BJ (cell line): Measurements from ENCODE around the gene KDM3B. TPM values are rescaled to one million over a fixed set of nuclear protein-coding genes. Genes with fewer than 3 reads are reported as not detected.
A peak's percentile ranks its signal among the peaks of the same experiment; 100 is the strongest.

ENCODE experiments used
- CTCF ChIA-PET: fragments of 350-600 bp; formaldehyde crosslinking; extraction: SDS; loops from one replicate; lab custom pipeline; 2021; ENCODE audit warnings: antibody characterized with exemption, inconsistent platforms; lab: Yijun Ruan, JAX
- POLR2A ChIA-PET: fragments of 300-600 bp; sonication (Branson Sonifier 250); formaldehyde crosslinking; extraction: SDS; loops from one replicate; lab custom pipeline; 2021; ENCODE audit warnings: antibody characterized with exemption; lab: Charles Lee
- DNase-seq: peaks from one replicate; pipeline ENCODE4 v3.0.0-alpha.2; 2011; ENCODE audit warnings: low read depth
- H3K27me3 ChIP-seq: 2 replicates; pipeline ENCODE4 v1.6.0; 2011; ENCODE audit warnings: low read length; ENCODE audit not compliant: control insufficient read depth, insufficient read depth
- H3K36me3 ChIP-seq: 2 replicates; pipeline ENCODE4 v1.5.1; 2011; ENCODE audit warnings: low read length; ENCODE audit not compliant: control insufficient read depth, insufficient read depth
- H3K4me3 ChIP-seq: 2 replicates; pipeline ENCODE4 v1.5.1; 2011; ENCODE audit warnings: low read depth, mild to moderate bottlenecking, control low read depth, low read length
- CTCF ChIP-seq: IDR thresholded peaks from 2 replicates; pipeline ENCODE4 v1.5.1; 2011; ENCODE audit warnings: low read depth, mild to moderate bottlenecking, control low read depth, inconsistent platforms, low read length, moderate library complexity; ENCODE audit not compliant: insufficient read depth
- polyA plus RNA-seq: library from polyadenylated mRNA; depleted of rRNA; stranded (reverse); fragments of >200 nt; gene quantifications from 2 replicates; pipeline ENCODE4 v1.2.3, GENCODE V29; 2011

The KDM3B gene
- polyA plus RNA-seq, 1 experiment, result 20.4 TPM

GRCh38 chr5:138340008-138340407 lies 12.5 kb upstream of the KDM3B start:
- Histone ChIP-seq H3K27me3 (no peaks in the 10 kb centered on the region), H3K36me3 (peaks cover 10% of the 10 kb centered on the region), H3K4me3 (peak overlapping the region; percentile 77; the same call in 1 of the 2 replicates)
- DNase-seq, result no peak
- POLR2A ChIA-PET, result interaction anchor here (1.2 kb wide), 1 partner anchor 11 kb away, joined by 3 read pairs; no protein-coding TSS in a partner anchor
- no peak for TF ChIP-seq CTCF
- CTCF ChIA-PET, result interaction anchor here (8.9 kb wide), 1 partner anchor 13 kb away, joined by 118 read pairs; the partner anchor contains the start of gene KDM3B

- POLR2A ChIA-PET, result interaction anchor here (0.5 kb wide), 1 partner anchor 9 kb away, joined by 5 read pairs; no protein-coding TSS in a partner anchor
- TF ChIP-seq CTCF, result no peak
- CTCF ChIA-PET, result interaction anchor here (1.2 to 8.9 kb wide), 2 partner anchors 8 to 132 kb away, joined by 3 to 118 read pairs; partner anchors contain the start of gene KDM3B
- Histone ChIP-seq H3K36me3 (peaks cover 23% of the 10 kb centered on the region), H3K27me3 (no peaks in the 10 kb centered on the region), H3K4me3 (no peak overlapping the region)
- no peak for DNase-seq
Measured at GRCh38 chr5:138344887-138345622, 7.4 kb upstream of the KDM3B start.

- Histone ChIP-seq H3K27me3 (no peaks in the 10 kb centered on the region), H3K36me3 (peaks cover 20% of the 10 kb centered on the region), H3K4me3 (no peak overlapping the region)
- POLR2A ChIA-PET, result no interaction called here
- no peak for DNase-seq
- CTCF ChIA-PET, result no interaction called here
- TF ChIP-seq CTCF, result no peak
Measured at GRCh38 chr5:138346889-138347288, 5.6 kb upstream of the KDM3B start.

- ChIA-PET POLR2A (interaction anchor here (1.1 kb wide), 1 partner anchor 11 kb away, joined by 3 read pairs; no protein-coding TSS in a partner anchor), CTCF (interaction anchor here (4.0 to 6.5 kb wide), 3 partner anchors 9 to 19 kb away, joined by 24 to 118 read pairs (median 93); partner anchors contain the start of genes CDC25C and FAM53C)
- no peak for DNase-seq
- Histone ChIP-seq H3K36me3 (peaks cover 13% of the 10 kb centered on the region), H3K27me3 (no peaks in the 10 kb centered on the region), H3K4me3 (no peak overlapping the region)
- no peak for TF ChIP-seq CTCF
Measured at GRCh38 chr5:138349852-138350562, 2.5 kb upstream of the KDM3B start.

DNA sequence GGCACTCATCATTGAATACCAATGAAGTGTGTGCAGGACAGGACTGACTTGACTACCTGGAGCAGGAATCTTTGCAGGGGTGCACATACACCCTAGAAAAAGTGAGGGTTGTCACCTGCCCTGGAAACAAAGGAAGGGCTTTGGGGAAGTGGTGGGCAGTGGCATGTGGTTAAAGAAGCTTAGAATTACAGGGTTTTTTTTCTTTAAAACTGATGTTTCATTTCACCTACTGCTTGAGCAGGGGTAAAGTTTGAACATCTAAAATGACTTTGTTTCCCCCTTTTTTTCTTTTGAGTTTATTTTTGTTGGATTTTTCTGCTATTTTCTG lies 2.0 kb upstream of the KDM3B start:
- H3K4me3 ChIP-seq, result no peak overlapping the region
- TF ChIP-seq CTCF, result no peak
- ChIA-PET CTCF (interaction anchor here (4.0 to 6.5 kb wide), 3 partner anchors 10 to 19 kb away, joined by 24 to 118 read pairs (median 93); partner anchors contain the start of genes CDC25C and FAM53C), POLR2A (interaction anchor here (0.7 kb wide), 1 partner anchor 13 kb away, joined by 3 read pairs; the partner anchor contains the start of gene FAM53C)
- H3K27me3 ChIP-seq, result no peaks in the 10 kb centered on the region
- H3K36me3 ChIP-seq, result peaks cover 8% of the 10 kb centered on the region
- no peak for DNase-seq
